GM12878 (cell line): ENCODE results near the gene HCN1. TPM values are rescaled to one million over a fixed set of nuclear protein-coding genes. Genes with fewer than 3 reads are reported as not detected.

ENCODE experiments used
- ATAC-seq: fragments of 200-7000 bp; cut with Tn5 transposase; 3 replicates; pipeline ENCODE4 v1.9.1; 2020; ENCODE audit warnings: mild to moderate bottlenecking, moderate library complexity
- BruUV-seq: library from RNA; stranded (reverse); fragments of 400-500 nt; replicated peaks from 2 replicates; lab custom pipeline; 2021; lab: Mats Ljungman, UMichigan
- CTCF ChIA-PET: fragments of 300-600 bp; sonication (Branson Sonifier 250); formaldehyde crosslinking; extraction: SDS; loops from one replicate; lab custom pipeline; 2021; ENCODE audit warnings: inconsistent platforms; lab: Yijun Ruan, JAX
- POLR2A ChIA-PET: fragments of 350-600 bp; formaldehyde crosslinking; extraction: SDS; loops from one replicate; lab custom pipeline; 2021; ENCODE audit warnings: inconsistent platforms; lab: Charles Lee
- RAD21 ChIA-PET: fragments of 300-600 bp; sonication (Branson Sonifier 250); formaldehyde crosslinking; loops from one replicate; lab custom pipeline; 2023; ENCODE audit warnings: antibody characterized with exemption; ENCODE audit not compliant: unreplicated experiment; lab: Charles Lee
- SMC1A ChIA-PET: fragments of 300-600 bp; sonication (Branson Sonifier 250); formaldehyde crosslinking; loops from one replicate; lab custom pipeline; 2023; ENCODE audit not compliant: unreplicated experiment, uncharacterized antibody; lab: Charles Lee
- DNase-seq: peaks from one replicate; pipeline ENCODE4 v3.0.0-alpha.2; 2011; ENCODE audit warnings: low read depth, low spot score
- FAIRE-seq: peaks from 3 replicates; lab custom pipeline; 2011; peaks lifted over from hg19 to GRCh38; lab: Jason Lieb, UNC
- H2AFZ ChIP-seq: 2 replicates; pipeline ENCODE4 v1.6.0; 2011; ENCODE audit warnings: low read depth, low read length, control low read depth; ENCODE audit not compliant: control insufficient read depth
- H3K27ac ChIP-seq: 2 replicates; pipeline ENCODE4 v1.5.1; 2011; ENCODE audit warnings: control low read depth; ENCODE audit not compliant: control insufficient read depth, insufficient read depth
- H3K27me3 ChIP-seq, 2 experiments: replicated peaks in 1 of 2; 2 replicates each; pipeline versions ENCODE4 v1.6.0 to v1.6.1; 2011; ENCODE audit warnings: low read length in 1 of 2; ENCODE audit not compliant: control insufficient read depth in 2 of 2, insufficient read depth in 2 of 2
- H3K36me3 ChIP-seq, 2 experiments: 2 replicates each; pipeline ENCODE4 v1.5.1; 2011; ENCODE audit warnings: low read length in 1 of 2; ENCODE audit not compliant: control insufficient read depth in 2 of 2, insufficient read depth in 2 of 2
- H3K4me1 ChIP-seq: 2 replicates; pipeline ENCODE4 v1.6.1; 2011; ENCODE audit warnings: mild to moderate bottlenecking, low read length, moderate library complexity, mixed read lengths; ENCODE audit not compliant: control insufficient read depth, insufficient read depth
- H3K4me2 ChIP-seq: 2 replicates; pipeline ENCODE4 v1.6.0; 2011; ENCODE audit warnings: control low read depth; ENCODE audit not compliant: control insufficient read depth, insufficient read depth
- H3K4me3 ChIP-seq: fragments of 200-600 bp; sonication (generic); 2 replicates; pipeline ENCODE4 v1.5.1; 2016
- H3K79me2 ChIP-seq: 2 replicates; pipeline ENCODE4 v1.6.0; 2011; ENCODE audit warnings: low read length; ENCODE audit not compliant: control insufficient read depth, insufficient read depth
- H3K9ac ChIP-seq: 2 replicates; pipeline ENCODE4 v1.8.0; 2011; ENCODE audit warnings: low read length, control low read depth, mixed read lengths; ENCODE audit not compliant: control insufficient read depth, insufficient read depth
- H3K9me3 ChIP-seq: replicated peaks from 3 replicates; pipeline ENCODE4 v1.5.1; 2011; ENCODE audit warnings: mild to moderate bottlenecking, low read length; ENCODE audit not compliant: control insufficient read depth, insufficient read depth
- H4K20me1 ChIP-seq: 2 replicates; pipeline ENCODE4 v1.6.0; 2011; ENCODE audit not compliant: control insufficient read depth, insufficient read depth
- CUX1 ChIP-seq: IDR thresholded peaks from 2 replicates; pipeline ENCODE4 v1.6.1; 2012; ENCODE audit warnings: improper control_type of control experiment, low read depth, low read length; ENCODE audit not compliant: insufficient replicate concordance
- IKZF1 ChIP-seq: fragments of 450-650 bp; conservative IDR thresholded peaks from 2 replicates; pipeline ENCODE4 v1.6.1; 2017; ENCODE audit warnings: antibody characterized with exemption, mild to moderate bottlenecking
- JUNB ChIP-seq: IDR thresholded peaks from 2 replicates; pipeline ENCODE4 v1.6.1; 2016; ENCODE audit warnings: antibody characterized with exemption, mild to moderate bottlenecking
- NBN ChIP-seq: fragments of 450-650 bp; IDR thresholded peaks from 2 replicates; pipeline ENCODE4 v1.6.1; 2016
- PAX5 ChIP-seq: IDR thresholded peaks from 2 replicates; pipeline ENCODE4 v1.6.1; 2011; ENCODE audit warnings: low read depth, low read length, borderline replicate concordance
- PML ChIP-seq: IDR thresholded peaks from 2 replicates; pipeline ENCODE4 v1.6.1; 2012; ENCODE audit warnings: low read length, inconsistent platforms
- POU2F2 ChIP-seq: IDR thresholded peaks from 3 replicates; pipeline ENCODE4 v1.6.1; 2011; ENCODE audit warnings: low read depth, mild to moderate bottlenecking, low read length, borderline replicate concordance
- SMAD5 ChIP-seq: IDR thresholded peaks from 2 replicates; pipeline ENCODE4 v1.6.1; 2016; ENCODE audit warnings: antibody characterized with exemption, low read depth
- SMC3 ChIP-seq: IDR thresholded peaks from 2 replicates; pipeline ENCODE4 v1.6.1; 2011; ENCODE audit warnings: low read length, improper control_type of control experiment, borderline replicate concordance
- YY1 ChIP-seq: IDR thresholded peaks from 2 replicates; pipeline ENCODE4 v1.6.1; 2011; ENCODE audit warnings: low read depth, mild to moderate bottlenecking, low read length
- WGBS: methylation state at CpG from one replicate; pipeline ENCODE4 v1.1.6; 2016; ENCODE audit warnings: low lambda C conversion rate; ENCODE audit not compliant: insufficient replicate concordance, insufficient coverage; ENCODE audit errors: missing lambda C conversion rate; 5-methylcytosine and 5-hydroxymethylcytosine counted together
- in situ Hi-C: fragments of 300-500 bp; cut with MboI; formaldehyde crosslinking; loops from 9 replicates; pipeline ENCODE4 v1.14.3; 2018; ENCODE audit warnings: mixed read lengths
- intact Hi-C: fragments of 100-400 bp; cut with micrococcal nuclease; formaldehyde crosslinking; loops from one replicate; pipeline ENCODE4 v1.14.2; 2022; ENCODE audit not compliant: unreplicated experiment
- polyA plus RNA-seq, 11 experiments: library from polyadenylated mRNA; depleted of rRNA in 4 of 11; unstranded in 6 of 11; stranded (reverse) in 5 of 11; fragments of >200 nt; fragmentation: Nextera tagmentation in 4 of 11; fragmentation: Illumina TruSeq in 1 of 11; extraction: Ambion mirVana in 4 of 11; extraction: Trizol in 1 of 11; gene quantifications; 1 replicate in 1 of 11; 2 replicates in 10 of 11; pipeline versions ENCODE4 v1.2.1 to v1.2.3, GENCODE V29; 2011 to 2016; ENCODE audit warnings: inconsistent platforms in 2 of 11, missing spikeins in 2 of 11, low read depth in 1 of 11
- total RNA-seq, 4 experiments: library from RNA; depleted of rRNA in 3 of 4; stranded (reverse); fragments of >200 nt in 3 of 4; fragmentation: Illumina TruSeq in 1 of 4; extraction: Trizol in 1 of 4; gene quantifications; 2 replicates each; pipeline versions ENCODE4 v1.2.1 to v1.2.3, GENCODE V29; 2013 to 2021
- TF ChIP-seq, protein P1 (sequence below): IDR thresholded peaks from 2 replicates; pipeline ENCODE4 v1.6.1; 2012; ENCODE audit warnings: mild to moderate bottlenecking, low read depth, low read length

Gene HCN1
- total and polyA plus RNA-seq, 10 of the 15 experiments (the other 5 are each of a cell fraction or from before 2014, with no cell fraction given): not detected

- ChIA-PET RAD21 (no interaction called here), POLR2A (no interaction called here), CTCF (no interaction called here), SMC1A (no interaction called here)
- no peaks in the 10 kb centered on the region for H3K36me3 ChIP-seq
- no TSS peak for BruUV-seq
- H3K4me3 ChIP-seq: no peak overlapping the region
- no peak for DNase-seq
- no peak overlapping the region for H3K9ac ChIP-seq
- H3K4me2 ChIP-seq: no peak overlapping the region
- intact Hi-C loops: no loop called here
- H2AFZ ChIP-seq: no peak overlapping the region
- WGBS: 0% methylated on average over 2 of the region's 2 CpGs
- in situ Hi-C loops: no loop called here
- no peak for FAIRE-seq
- H3K4me1 ChIP-seq: no peaks in the 10 kb centered on the region
- no peaks in the 10 kb centered on the region for H3K9me3 ChIP-seq
- no peak for ATAC-seq
- H3K27ac ChIP-seq: no peak overlapping the region
- no peaks in the 10 kb centered on the region for H3K27me3 ChIP-seq
- TF ChIP-seq, protein P1, sequence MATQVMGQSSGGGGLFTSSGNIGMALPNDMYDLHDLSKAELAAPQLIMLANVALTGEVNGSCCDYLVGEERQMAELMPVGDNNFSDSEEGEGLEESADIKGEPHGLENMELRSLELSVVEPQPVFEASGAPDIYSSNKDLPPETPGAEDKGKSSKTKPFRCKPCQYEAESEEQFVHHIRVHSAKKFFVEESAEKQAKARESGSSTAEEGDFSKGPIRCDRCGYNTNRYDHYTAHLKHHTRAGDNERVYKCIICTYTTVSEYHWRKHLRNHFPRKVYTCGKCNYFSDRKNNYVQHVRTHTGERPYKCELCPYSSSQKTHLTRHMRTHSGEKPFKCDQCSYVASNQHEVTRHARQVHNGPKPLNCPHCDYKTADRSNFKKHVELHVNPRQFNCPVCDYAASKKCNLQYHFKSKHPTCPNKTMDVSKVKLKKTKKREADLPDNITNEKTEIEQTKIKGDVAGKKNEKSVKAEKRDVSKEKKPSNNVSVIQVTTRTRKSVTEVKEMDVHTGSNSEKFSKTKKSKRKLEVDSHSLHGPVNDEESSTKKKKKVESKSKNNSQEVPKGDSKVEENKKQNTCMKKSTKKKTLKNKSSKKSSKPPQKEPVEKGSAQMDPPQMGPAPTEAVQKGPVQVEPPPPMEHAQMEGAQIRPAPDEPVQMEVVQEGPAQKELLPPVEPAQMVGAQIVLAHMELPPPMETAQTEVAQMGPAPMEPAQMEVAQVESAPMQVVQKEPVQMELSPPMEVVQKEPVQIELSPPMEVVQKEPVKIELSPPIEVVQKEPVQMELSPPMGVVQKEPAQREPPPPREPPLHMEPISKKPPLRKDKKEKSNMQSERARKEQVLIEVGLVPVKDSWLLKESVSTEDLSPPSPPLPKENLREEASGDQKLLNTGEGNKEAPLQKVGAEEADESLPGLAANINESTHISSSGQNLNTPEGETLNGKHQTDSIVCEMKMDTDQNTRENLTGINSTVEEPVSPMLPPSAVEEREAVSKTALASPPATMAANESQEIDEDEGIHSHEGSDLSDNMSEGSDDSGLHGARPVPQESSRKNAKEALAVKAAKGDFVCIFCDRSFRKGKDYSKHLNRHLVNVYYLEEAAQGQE: no peak
- TF ChIP-seq SMAD5 (no peak), JUNB (no peak), IKZF1 (no peak), POU2F2 (no peak), SMC3 (no peak), NBN (no peak), YY1 (no peak), CUX1 (no peak), PML (no peak), PAX5 (no peak)
- no peaks in the 10 kb centered on the region for H4K20me1 ChIP-seq
- no peaks in the 10 kb centered on the region for H3K79me2 ChIP-seq
These were observed 421.9 kb downstream of the HCN1 start for GRCh38 chr5:45274241-45274640.
